ENCODE data around the gene KRT4.

The KRT4 gene

GRCh38 chr12:52823761-52824450 lies 10.0 kb upstream of the KRT4 start:
- Mint-ChIP-seq H3K4me1 (no peaks in the 10 kb centered on the region), H3K27ac (ENCODE audit: low read depth) (no peak overlapping the region), H3K27me3 (peaks cover 35% of the 10 kb centered on the region), H3K9me3 (no peaks in the 10 kb centered on the region), H3K36me3 (ENCODE audit: insufficient read depth) (no peaks in the 10 kb centered on the region), H3K4me3 (no peak overlapping the region)
- DNase-seq (ENCODE audit: low spot score in 2 of 2) (no peak), ATAC-seq (replicated peaks; ENCODE audit: extremely low read depth, poor library complexity, severe bottlenecking) (no peak)

DNA sequence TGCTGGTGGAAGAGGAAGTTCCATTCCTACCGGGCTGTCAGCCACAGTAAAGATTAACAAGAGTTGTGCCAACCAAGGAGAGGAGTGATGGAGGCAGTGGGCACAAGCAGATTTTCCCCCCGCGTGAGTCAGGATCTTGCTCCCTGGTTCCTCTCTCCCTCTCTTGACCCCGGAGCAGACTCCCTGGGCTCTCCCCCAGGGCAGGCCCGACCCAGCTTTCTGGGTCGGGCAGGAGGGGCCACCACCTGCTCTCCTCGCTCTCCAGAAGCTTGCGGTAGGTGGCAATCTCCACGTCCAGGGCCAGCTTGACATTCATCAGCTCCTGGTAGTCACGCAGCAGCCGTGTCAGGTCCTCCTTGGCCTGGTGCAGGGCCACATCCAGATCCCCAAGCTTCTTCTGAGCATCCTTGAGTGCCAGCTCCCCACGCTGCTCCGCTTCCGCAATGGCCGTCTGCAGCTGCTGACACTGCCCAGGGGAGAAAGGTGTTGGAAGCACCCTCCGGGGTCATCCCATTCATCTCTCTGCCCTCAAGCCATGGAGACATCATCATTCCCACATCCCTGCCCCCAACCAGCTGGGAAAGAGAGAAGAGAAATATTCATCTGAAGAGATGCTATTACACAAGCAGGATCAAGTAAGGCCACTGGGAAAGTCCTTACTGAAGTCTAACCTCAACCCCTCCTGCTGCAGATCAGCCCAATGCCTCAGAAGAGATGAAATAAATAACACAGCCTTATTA lies 9.0 kb upstream of the KRT4 start:
- Mint-ChIP-seq H3K4me1 (peaks cover 5% of the 10 kb centered on the region), H3K27ac (ENCODE audit: low read depth) (no peak overlapping the region), H3K36me3 (ENCODE audit: insufficient read depth) (no peaks in the 10 kb centered on the region), H3K9me3 (no peaks in the 10 kb centered on the region), H3K27me3 (peaks cover 45% of the 10 kb centered on the region), H3K4me3 (no peak overlapping the region)
- no peak for DNase-seq (ENCODE audit: low spot score in 2 of 2)
- ATAC-seq (replicated peaks; ENCODE audit: extremely low read depth, poor library complexity, severe bottlenecking): no peak

GRCh38 chr12:52821826-52822660 lies 8.1 kb upstream of the KRT4 start:
- no peak overlapping the region for H3K27ac Mint-ChIP-seq (ENCODE audit: low read depth)
- H3K4me1 Mint-ChIP-seq: peaks cover 13% of the 10 kb centered on the region
- DNase-seq (ENCODE audit: low spot score in 2 of 2) (no peak), ATAC-seq (replicated peaks; ENCODE audit: extremely low read depth, poor library complexity, severe bottlenecking) (no peak)
- H3K9me3 Mint-ChIP-seq: no peaks in the 10 kb centered on the region
- H3K27me3 Mint-ChIP-seq: peaks cover 54% of the 10 kb centered on the region
- H3K4me3 Mint-ChIP-seq: no peak overlapping the region
- no peaks in the 10 kb centered on the region for H3K36me3 Mint-ChIP-seq (ENCODE audit: insufficient read depth)

DNA sequence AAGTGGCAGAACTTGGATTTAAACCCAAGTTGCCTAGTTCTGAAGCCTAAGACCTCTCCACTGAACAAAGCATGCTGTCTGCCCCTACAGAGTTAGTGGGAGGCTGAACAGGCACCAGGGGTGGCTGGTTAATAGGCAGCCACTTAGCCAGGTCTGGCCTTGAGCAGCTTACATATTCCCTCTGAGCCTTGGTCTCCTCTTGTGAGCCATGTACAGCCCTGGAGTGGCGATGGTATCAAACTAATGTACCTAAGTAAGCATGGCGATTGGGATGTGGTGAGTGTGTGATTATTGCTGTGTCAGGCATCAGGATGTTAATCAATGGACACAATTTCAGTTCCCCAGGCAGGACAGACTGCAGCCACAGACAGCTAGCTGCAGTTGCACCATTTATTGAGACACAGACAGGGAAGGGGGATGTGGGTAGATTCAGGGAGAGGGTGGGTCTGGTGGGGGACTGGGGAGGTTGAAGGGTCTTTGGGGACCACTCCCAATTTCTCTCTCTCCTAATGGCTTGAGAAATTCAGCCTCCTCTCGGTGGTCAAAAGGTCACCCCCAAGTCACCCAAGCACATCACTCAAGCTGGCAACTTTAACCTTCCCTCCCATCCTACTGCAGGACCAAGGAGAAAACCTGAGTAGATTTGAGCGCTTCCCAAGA lies 7.3 kb upstream of the KRT4 start:
- ATAC-seq (replicated peaks; ENCODE audit: extremely low read depth, poor library complexity, severe bottlenecking): no peak
- Mint-ChIP-seq H3K36me3 (ENCODE audit: insufficient read depth) (no peaks in the 10 kb centered on the region), H3K9me3 (no peaks in the 10 kb centered on the region), H3K4me1 (peaks cover 13% of the 10 kb centered on the region), H3K4me3 (no peak overlapping the region), H3K27me3 (peaks cover 55% of the 10 kb centered on the region), H3K27ac (ENCODE audit: low read depth) (no peak overlapping the region)
- DNase-seq (ENCODE audit: low spot score in 2 of 2): no peak

GRCh38 chr12:52820521-52820920 lies 6.6 kb upstream of the KRT4 start:
- peaks cover 55% of the 10 kb centered on the region for H3K27me3 Mint-ChIP-seq
- ATAC-seq (replicated peaks; ENCODE audit: extremely low read depth, poor library complexity, severe bottlenecking): no peak
- H3K4me1 Mint-ChIP-seq: peaks cover 13% of the 10 kb centered on the region
- DNase-seq (ENCODE audit: low spot score in 2 of 2): no peak
- H3K36me3 Mint-ChIP-seq (ENCODE audit: insufficient read depth): no peaks in the 10 kb centered on the region
- no peak overlapping the region for H3K4me3 Mint-ChIP-seq
- H3K9me3 Mint-ChIP-seq: no peaks in the 10 kb centered on the region
- H3K27ac Mint-ChIP-seq (ENCODE audit: low read depth): no peak overlapping the region

GRCh38 chr12:52819731-52820510 lies 6.0 kb upstream of the KRT4 start:
- H3K9me3 Mint-ChIP-seq: no peaks in the 10 kb centered on the region
- peaks cover 55% of the 10 kb centered on the region for H3K27me3 Mint-ChIP-seq
- H3K27ac Mint-ChIP-seq (ENCODE audit: low read depth): no peak overlapping the region
- no peaks in the 10 kb centered on the region for H3K36me3 Mint-ChIP-seq (ENCODE audit: insufficient read depth)
- H3K4me1 Mint-ChIP-seq: peaks cover 13% of the 10 kb centered on the region
- no peak overlapping the region for H3K4me3 Mint-ChIP-seq
- DNase-seq (ENCODE audit: low spot score in 2 of 2) (no peak), ATAC-seq (replicated peaks; ENCODE audit: extremely low read depth, poor library complexity, severe bottlenecking) (no peak)

DNA sequence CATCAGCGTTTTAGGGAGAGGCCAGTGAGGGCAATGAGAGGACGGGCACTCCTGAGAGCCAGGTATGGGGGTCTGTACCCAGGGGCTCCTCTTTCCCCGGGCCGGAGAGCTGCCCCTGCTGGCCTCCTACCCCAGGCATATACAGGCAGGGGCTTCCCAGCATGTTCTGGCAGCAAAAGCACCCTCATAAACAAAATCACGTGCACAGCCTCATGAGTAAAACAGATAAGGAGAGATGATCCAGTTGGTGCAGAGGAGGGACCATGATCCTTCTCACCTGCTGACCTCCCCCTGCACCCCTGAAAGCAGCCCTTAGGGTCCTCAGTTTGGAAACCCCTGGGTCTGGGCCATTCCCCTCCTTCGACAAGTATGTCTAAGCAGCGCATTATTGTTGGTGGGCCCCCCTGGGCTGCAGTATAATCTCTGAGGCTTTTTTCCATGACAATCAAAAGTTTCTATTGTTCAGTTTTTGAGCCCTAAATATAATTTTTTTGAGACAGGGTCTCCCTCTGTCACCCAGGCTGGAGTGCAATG lies 5.0 kb upstream of the KRT4 start:
- Mint-ChIP-seq H3K4me1 (peaks cover 13% of the 10 kb centered on the region), H3K36me3 (ENCODE audit: insufficient read depth) (no peaks in the 10 kb centered on the region), H3K9me3 (no peaks in the 10 kb centered on the region), H3K4me3 (no peak overlapping the region), H3K27me3 (peaks cover 54% of the 10 kb centered on the region), H3K27ac (ENCODE audit: low read depth) (no peak overlapping the region)
- ATAC-seq (replicated peaks; ENCODE audit: extremely low read depth, poor library complexity, severe bottlenecking): no peak
- no peak for DNase-seq (ENCODE audit: low spot score in 2 of 2)

- no peak for ATAC-seq (replicated peaks; ENCODE audit: extremely low read depth, poor library complexity, severe bottlenecking)
- no peak overlapping the region for H3K27ac Mint-ChIP-seq (ENCODE audit: low read depth)
- H3K4me1 Mint-ChIP-seq: peaks cover 13% of the 10 kb centered on the region
- no peaks in the 10 kb centered on the region for H3K9me3 Mint-ChIP-seq
- H3K4me3 Mint-ChIP-seq: no peak overlapping the region
- no peak for DNase-seq (ENCODE audit: low spot score in 2 of 2)
- no peaks in the 10 kb centered on the region for H3K36me3 Mint-ChIP-seq (ENCODE audit: insufficient read depth)
- H3K27me3 Mint-ChIP-seq: peaks cover 49% of the 10 kb centered on the region
These were observed 4.5 kb upstream of the KRT4 start for GRCh38 chr12:52818388-52818787.

GRCh38 chr12:52817699-52818238 lies 3.9 kb upstream of the KRT4 start:
- Mint-ChIP-seq H3K27ac (ENCODE audit: low read depth) (no peak overlapping the region), H3K9me3 (no peaks in the 10 kb centered on the region), H3K4me3 (no peak overlapping the region), H3K4me1 (peaks cover 13% of the 10 kb centered on the region), H3K27me3 (peaks cover 43% of the 10 kb centered on the region), H3K36me3 (ENCODE audit: insufficient read depth) (no peaks in the 10 kb centered on the region)
- ATAC-seq (replicated peaks; ENCODE audit: extremely low read depth, poor library complexity, severe bottlenecking): no peak
- DNase-seq (ENCODE audit: low spot score in 2 of 2): no peak

- no peaks in the 10 kb centered on the region for H3K9me3 Mint-ChIP-seq
- ATAC-seq (replicated peaks; ENCODE audit: extremely low read depth, poor library complexity, severe bottlenecking) (no peak), DNase-seq (ENCODE audit: low spot score in 2 of 2) (no peak)
- H3K4me1 Mint-ChIP-seq: peaks cover 13% of the 10 kb centered on the region
- no peak overlapping the region for H3K4me3 Mint-ChIP-seq
- H3K36me3 Mint-ChIP-seq (ENCODE audit: insufficient read depth): no peaks in the 10 kb centered on the region
- no peak overlapping the region for H3K27ac Mint-ChIP-seq (ENCODE audit: low read depth)
- peaks cover 39% of the 10 kb centered on the region for H3K27me3 Mint-ChIP-seq
These were observed 3.2 kb upstream of the KRT4 start for GRCh38 chr12:52817003-52817698.

Measured in central memory CD8-positive, alpha-beta T cell (primary cell).